AG09319 (cell line): ENCODE measurements around the gene GLOD4.

Source experiments
- DNase-seq: peaks from one replicate; pipeline ENCODE4 v3.0.0-alpha.2; 2010; ENCODE audit warnings: low read depth; ENCODE audit errors: extremely low read depth
- TF ChIP-seq, protein P1 (sequence below): IDR thresholded peaks from 2 replicates; pipeline ENCODE4 v1.5.1; 2011; ENCODE audit warnings: low read depth, mild to moderate bottlenecking, inconsistent platforms, low read length, moderate library complexity

Gene GLOD4

DNA sequence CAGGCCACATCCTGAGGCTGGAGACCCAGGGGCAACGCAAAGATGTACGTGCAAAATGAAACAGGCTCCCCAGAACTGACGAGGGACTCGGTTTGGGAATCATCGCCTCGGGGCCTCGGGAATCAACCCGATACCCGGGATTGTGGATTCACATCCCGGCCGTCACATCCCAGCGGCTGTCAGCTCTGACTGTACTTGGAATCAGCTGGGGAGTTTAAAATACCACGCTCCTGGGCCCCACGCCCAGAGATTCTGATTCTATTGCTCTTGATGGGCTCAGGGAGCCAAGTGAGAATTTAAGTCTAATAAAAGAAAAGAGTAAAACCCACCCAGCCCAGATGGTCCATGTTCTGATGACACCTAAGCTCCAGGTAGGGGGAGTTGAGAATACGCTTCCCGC lies 42.3 kb upstream of the GLOD4 start:
- no peak for DNase-seq
- TF ChIP-seq, protein P1, sequence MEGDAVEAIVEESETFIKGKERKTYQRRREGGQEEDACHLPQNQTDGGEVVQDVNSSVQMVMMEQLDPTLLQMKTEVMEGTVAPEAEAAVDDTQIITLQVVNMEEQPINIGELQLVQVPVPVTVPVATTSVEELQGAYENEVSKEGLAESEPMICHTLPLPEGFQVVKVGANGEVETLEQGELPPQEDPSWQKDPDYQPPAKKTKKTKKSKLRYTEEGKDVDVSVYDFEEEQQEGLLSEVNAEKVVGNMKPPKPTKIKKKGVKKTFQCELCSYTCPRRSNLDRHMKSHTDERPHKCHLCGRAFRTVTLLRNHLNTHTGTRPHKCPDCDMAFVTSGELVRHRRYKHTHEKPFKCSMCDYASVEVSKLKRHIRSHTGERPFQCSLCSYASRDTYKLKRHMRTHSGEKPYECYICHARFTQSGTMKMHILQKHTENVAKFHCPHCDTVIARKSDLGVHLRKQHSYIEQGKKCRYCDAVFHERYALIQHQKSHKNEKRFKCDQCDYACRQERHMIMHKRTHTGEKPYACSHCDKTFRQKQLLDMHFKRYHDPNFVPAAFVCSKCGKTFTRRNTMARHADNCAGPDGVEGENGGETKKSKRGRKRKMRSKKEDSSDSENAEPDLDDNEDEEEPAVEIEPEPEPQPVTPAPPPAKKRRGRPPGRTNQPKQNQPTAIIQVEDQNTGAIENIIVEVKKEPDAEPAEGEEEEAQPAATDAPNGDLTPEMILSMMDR, result no peak

DNA sequence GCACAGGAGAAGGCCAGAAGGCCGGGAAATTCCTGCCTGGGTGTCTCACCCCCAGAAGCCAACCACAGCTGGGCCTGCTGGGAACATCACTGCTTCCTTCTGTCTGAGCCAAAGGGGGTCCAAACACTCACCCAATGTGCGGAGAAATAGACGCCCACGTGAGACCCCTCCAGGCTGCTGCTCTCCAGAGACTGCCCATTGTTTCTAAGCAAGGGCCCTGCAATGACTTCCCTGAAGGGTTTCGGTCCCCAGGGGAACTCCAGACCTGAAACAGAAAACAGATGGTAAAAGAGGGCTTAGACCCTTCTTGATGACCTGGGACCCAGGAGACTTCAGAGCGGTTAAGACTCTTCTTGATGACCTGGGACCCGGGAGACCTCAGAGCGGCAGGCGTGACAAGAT lies 41.4 kb upstream of the GLOD4 start:
- TF ChIP-seq, protein P1, result no peak
- no peak for DNase-seq

DNA sequence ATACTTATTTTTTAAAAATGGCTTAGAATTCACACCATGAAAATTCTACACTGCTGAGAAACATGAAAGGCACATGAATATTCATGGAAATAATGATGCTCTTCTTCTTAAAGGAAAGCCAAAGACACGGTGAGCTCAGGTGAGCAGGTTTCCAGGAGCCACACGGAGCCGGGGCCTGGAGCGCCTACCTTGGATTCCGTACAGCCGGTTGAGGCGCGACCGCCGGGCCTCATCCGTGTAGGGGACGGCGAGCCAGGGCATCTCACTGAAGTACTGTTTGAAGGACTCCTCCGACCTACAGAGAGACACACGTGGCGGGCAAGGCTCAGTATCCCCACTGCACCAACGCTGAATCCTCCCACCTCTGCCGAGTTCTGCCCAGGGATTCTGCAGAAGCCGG lies 37.2 kb upstream of the GLOD4 start:
- TF ChIP-seq, protein P1, result no peak
- DNase-seq, result no peak

DNA sequence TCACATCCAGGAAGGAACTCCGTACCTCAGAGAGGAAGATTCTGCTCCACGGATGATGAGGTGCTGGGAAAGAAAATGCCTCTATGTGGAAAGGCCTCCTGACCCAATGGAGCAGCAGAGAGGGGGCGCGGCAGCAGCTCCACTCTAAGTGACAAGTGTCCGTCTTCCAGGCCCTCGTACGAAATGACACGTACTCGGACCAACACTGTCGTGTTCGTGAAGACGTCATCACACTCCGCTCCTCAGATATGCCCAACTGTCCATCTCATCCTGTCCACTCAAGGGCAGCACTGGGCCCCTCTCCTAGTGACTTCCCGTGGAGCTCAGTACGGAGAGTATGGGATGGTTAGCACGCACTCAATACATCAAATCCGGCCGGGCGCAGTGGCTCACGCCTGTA lies 32.3 kb upstream of the GLOD4 start:
- no peak for DNase-seq
- TF ChIP-seq, protein P1, result no peak

DNA sequence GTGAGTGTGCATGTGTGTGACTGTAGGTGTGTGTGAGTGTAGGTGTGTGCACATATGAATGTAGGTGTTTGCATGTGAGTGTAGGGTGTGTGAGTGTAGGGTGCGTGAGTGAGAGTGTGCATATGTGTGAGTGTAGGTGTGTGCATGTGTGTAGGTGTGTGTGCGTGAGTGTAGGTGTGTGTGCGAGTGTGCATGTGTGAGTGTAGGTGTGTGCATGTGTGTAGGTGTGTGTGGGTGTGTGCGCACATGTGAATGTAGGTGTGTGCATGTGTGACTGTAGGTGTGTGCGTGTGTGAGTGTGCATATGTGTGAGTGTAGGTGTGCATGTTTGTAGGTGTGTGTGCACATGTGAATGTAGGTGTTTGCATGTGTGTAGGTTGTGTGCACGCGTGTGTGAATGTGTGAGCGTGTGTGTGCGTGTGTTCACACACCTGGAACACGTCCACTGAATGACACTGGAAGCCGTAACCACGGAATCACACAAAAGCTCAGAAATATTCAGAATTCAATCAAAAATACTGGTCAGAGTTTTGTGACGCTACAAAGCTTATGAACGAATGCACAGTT lies 30.6 kb upstream of the GLOD4 start:
- no peak for DNase-seq
- TF ChIP-seq, protein P1, result no peak

DNA sequence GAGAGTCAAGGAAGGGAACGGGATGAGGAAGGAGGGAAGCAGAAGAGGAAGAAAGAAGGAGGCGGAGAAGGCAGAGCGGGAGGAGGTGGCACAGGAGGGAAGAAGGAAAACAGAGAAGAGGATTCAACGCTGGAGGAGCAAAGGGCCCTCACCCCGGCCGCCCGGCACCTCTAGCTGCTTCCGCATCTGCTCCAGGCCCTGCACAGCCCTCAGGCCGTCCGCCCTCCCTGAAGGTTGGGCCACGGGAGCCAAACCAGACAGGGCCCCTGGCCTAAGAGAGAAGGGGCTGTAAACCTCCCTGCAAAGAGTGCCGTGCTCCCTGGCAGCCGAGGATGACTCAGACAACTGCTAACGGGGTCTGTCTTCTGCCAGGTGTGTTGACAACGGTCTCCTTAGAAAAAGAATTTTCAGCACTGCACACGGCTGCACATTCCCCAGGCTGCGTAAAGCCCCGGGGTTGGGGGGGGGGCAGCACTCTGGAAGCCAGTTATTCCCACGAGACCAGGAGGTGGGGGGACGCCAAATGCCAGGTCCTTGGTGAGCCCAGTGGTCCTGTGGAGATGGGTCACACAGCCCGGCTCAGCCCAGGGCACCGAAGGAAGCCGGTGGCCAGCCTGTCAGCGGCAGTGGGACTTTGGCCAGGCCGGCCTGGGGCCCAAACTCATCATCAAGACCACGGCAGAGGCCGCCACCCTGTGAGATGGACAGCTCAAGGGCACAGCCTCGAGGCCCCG lies 29.1 kb upstream of the GLOD4 start:
- TF ChIP-seq, protein P1, result no peak

DNA sequence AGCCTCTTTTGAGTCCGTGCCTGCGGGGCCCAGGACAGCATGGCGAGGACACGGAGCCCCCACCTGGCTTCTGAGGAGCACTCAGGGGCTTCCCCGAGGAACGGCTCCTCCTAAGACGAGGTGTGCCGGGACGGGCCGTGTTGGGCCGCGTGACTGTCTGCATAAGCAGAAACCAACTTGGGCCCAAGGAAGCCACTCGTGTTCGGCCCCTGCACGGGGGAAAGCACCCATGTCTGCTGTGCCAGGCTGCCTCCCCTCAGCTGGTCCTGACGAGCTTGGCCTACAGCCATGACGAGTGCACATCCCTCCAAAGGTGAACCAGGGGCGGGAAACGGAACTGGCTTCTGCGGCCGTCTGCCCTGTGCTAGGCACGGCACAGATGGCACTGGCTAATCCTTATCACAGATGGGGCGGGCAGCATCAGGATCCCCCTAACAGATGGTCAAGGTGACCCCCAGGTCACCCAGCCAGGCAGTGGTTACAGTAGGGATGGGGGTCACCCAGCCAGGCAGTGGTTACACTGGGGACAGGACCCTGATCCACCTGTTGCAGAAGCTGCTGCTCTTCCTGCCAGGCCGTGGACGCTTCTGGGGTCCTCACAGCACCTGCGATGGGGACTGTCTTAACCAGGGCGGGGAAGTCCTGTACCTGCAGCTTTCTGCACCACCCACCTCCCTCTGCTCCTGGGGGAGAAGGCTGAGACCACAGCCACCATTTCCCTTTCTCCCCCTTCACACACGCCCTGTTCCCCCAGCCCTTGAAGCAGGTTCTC lies 25.6 kb upstream of the GLOD4 start:
- TF ChIP-seq, protein P1, result no peak
- DNase-seq, result no peak

More for the DNA sequence above, 29.1 kb upstream of the GLOD4 start:
- DNase-seq, result no peak
